C4-2B (cell line): Measurements from ENCODE around the gene RMND1.

ENCODE experiments used
- H3K27ac ChIP-seq: fragments of 450-650 bp; 2 replicates; pipeline ENCODE4 v1.5.1; 2017
- ZFX ChIP-seq: fragments of 450-650 bp; IDR thresholded peaks from 2 replicates; pipeline ENCODE4 v1.6.1; 2017
- TF ChIP-seq, protein P1 (sequence below): fragments of 450-650 bp; conservative IDR thresholded peaks from 2 replicates; pipeline ENCODE4 v1.5.1; 2017; ENCODE audit warnings: mild to moderate bottlenecking

Gene RMND1

DNA sequence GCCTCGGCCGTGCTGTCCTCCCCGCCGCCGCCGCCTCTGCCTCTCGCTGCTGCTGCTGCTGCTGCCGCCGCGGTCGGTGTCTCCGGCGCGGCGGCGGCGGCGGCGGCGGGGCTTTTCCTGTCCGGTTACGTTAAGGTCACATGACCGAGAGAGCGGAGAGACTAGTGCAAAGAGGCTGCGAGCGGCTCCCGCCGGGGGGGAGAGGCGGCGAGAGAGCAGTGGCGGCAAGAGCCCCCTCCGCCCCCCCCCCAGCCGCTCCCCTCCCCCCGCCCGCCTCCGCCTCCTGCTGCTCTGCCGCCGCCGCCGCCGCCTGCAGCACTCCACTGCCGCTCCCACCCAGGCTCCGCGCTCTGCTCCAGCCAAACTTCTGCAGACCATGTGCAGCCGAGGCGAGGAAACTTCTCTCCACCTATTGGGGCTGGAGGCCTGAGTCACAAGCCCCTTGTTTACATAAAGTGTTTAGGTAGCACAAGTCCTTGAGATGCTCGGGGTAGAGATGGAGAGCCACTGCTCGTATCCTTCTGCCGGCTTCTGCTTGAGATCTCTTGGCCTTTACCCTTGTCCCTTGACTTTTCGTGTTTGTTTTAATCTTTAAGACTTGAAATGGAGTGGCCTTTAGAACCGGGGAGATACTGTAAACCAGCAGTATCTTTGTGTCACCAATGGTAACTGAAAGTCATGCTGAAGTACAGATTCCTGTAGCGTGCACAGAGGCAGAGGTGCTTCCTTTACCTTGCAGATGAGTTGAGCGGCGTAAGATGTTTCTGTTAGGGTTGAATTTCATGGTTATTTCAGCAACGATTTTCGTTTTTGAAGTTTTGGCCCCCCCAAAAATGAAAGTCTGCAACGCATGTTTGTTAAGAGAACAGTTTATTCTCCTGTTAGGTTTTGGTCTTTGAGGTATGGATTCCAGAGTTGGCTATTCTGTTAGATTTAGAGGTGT, 60.2 kb downstream of the RMND1 start, which contains the start of gene ZBTB2:
Gene ZBTB2 (minus strand): TSS at position 89 of the 943 bp plus-strand sequence. CDS start 17,922 bp downstream, outside the sequence.
- H3K27ac ChIP-seq, result peak within 1 kb of the TSS; percentile 96
- TF ChIP-seq ZFX, result no peak
- TF ChIP-seq, protein P1, sequence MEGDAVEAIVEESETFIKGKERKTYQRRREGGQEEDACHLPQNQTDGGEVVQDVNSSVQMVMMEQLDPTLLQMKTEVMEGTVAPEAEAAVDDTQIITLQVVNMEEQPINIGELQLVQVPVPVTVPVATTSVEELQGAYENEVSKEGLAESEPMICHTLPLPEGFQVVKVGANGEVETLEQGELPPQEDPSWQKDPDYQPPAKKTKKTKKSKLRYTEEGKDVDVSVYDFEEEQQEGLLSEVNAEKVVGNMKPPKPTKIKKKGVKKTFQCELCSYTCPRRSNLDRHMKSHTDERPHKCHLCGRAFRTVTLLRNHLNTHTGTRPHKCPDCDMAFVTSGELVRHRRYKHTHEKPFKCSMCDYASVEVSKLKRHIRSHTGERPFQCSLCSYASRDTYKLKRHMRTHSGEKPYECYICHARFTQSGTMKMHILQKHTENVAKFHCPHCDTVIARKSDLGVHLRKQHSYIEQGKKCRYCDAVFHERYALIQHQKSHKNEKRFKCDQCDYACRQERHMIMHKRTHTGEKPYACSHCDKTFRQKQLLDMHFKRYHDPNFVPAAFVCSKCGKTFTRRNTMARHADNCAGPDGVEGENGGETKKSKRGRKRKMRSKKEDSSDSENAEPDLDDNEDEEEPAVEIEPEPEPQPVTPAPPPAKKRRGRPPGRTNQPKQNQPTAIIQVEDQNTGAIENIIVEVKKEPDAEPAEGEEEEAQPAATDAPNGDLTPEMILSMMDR, result no peak

DNA sequence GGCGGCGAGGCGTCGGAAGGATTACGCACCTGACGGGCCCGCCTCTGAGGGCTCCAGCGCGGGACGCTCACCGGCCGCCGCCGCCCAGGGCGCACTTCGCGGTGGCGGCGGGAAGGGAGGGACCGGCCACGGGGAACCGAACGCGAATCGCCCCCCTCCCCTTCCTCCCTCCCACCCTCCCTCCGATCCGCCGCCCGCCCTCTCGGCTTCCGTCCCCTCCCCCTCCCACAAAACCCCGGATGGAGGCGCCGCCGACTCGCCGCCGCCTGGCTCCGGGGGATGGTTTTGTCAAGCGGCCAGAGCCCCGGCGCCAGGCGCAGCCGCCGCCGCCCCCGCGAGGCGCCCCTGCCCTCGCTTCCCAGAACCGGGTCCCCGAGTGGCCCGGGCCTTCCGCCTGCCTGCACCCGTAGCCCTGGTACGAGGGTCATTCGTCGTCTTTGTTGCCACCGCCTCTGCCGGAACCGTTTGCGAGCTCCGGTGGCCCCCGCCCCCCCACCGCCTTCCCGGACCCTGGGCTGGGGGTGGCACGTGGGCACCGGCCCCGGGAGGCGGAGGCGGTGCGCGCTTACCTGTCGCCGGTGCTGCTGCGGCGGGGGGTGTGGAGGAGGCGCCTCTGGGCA, 61.0 kb downstream of the RMND1 start:
- H3K27ac ChIP-seq, result peak overlapping the region; percentile 96
- TF ChIP-seq, protein P1, result no peak
- TF ChIP-seq ZFX, result peak; percentile 41

DNA sequence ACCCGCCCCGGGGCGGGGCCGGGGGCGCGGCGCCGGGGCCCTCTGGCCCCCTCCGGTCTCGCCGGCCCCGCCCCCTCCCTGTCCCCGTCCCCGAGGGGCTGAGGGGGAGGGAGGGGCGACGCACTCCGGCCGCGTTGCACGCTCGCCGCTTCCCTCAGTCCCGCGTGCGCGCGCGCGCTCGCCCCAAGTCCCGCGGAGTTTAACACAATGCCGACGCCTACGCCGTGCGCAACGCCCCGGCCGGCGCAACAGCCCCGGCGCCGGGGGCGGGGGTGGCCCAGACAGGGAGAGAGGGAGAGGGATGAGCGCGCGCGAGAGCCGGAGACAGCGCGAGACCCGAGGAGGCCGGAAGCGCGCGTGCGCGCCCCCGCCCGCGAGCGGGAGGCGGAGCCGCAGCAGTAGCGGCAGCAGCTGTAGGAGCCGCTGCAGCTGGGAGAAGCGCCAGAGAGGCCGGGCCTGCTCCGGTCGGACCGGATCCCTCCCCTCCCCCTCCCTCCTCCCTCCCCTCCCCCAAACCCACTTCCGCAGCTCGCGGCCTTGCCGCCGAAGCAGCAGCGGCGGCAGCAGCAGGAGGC, 61.6 kb downstream of the RMND1 start:
- TF ChIP-seq ZFX, result no peak
- TF ChIP-seq, protein P1, result no peak
- peak overlapping the region; percentile 96 for H3K27ac ChIP-seq

DNA sequence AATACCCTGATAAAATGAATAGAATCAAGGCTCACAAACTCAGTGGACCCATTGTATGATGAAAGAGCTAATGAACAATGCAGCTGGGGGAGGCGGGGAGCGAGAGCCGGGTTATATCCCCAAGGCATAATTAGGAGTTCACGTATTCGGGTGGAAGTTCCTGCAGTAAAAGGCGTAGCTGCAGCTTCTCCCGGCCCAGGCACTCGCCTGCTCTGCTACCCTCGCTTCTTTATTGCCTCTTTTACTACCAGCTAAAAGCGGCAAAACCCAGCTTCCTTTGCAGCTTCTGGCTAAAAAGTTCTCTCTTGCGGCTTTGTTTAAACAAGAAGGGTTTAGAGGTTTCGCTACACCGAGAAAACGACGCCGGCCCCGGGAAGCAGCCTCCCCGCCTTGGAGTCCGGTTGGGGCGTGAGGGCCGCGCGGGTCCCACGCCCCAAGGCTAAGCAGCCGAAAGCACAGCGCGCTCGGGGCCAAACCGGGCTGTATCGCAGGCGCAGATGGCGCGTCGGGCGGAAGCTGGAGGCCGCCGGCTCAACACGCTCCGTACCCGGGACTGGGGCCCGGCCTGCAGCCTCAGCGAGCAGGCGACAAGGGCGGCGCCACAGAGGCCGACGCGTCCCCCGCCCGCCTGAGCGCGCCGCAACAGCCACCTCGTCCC, 62.2 kb downstream of the RMND1 start:
- TF ChIP-seq, protein P1, result no peak
- peak; percentile 63 for TF ChIP-seq ZFX
- H3K27ac ChIP-seq, result peak overlapping the region; percentile 96

DNA sequence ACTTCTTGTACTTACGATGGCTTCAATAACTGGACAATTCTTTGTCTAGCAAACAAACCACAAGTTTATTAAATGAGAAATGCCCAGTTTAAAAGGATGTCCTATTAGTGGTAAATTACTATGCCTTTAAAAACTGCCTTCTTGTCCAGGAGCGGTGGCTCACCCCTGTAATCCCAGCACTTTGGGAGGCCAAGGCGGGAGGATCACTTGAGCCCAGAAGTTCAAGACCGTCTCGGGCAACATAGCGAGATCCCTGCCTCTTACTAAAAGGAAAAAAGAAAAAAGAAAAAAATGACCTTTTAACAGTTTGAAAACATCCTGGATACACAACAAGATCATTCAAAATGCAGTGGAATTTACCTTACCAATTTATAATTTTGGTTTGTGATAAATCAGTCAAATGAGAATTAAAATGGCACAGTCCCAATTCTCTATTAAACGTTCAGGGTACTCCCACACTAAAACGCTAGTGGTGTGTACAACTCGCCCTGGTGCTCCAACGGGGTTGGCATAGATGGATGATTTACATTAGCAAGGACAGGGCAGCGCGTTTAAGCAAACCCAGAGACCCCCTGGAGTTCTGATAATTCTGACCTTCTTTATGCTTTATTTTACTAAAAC, 62.8 kb downstream of the RMND1 start:
- no peak for TF ChIP-seq ZFX
- TF ChIP-seq, protein P1, result no peak
- H3K27ac ChIP-seq, result peak overlapping the region; percentile 96

DNA sequence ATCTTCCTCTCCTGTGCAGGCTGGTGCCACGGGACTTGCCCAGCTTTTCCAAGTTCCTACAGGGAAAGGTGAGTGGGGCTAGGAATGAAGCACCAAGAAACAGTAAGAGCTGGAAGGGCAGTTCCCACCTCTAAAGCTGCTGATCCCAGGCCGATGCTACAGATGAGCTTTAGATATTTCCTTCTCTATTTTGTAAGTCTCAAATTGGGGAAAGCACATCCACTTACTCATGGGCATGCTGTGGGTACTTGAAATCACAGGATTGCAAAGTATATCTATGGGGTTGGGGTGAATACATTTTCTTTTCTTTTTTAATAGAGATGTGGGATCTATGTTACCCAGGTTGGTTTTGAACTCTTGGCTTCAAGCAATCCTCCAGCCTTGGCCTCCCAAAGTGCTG, 63.7 kb downstream of the RMND1 start:
- H3K27ac ChIP-seq, result no peak overlapping the region
- TF ChIP-seq, protein P1, result no peak
- no peak for TF ChIP-seq ZFX
